Measurements from ENCODE around the gene CENPK. TPM values are rescaled to one million over a fixed set of nuclear protein-coding genes. Genes with fewer than 3 reads are reported as not detected.

The CENPK gene
- polyA plus RNA-seq, 1 donor (not counting 4 experiments of a cell fraction or from before 2014, with no cell fraction given), result 15.4 TPM

GRCh38 chr5:65478336-65478735 lies 84.6 kb downstream of the CENPK start:
- Histone ChIP-seq H3K27me3 (ENCODE audit: control insufficient read depth, extremely low read depth, insufficient read depth, low read length) (no peaks in the 10 kb centered on the region), H3K4me3 (ENCODE audit: control insufficient read depth in 2 of 3, extremely low read depth in 1 of 3, insufficient read depth in 2 of 3, low read depth in 1 of 3, low read length in 3 of 3) (peak overlapping the region in 2 of 3 experiments; percentile 0 to 97), H3K27ac (ENCODE audit: control insufficient read depth, insufficient read depth, low read length) (no peak overlapping the region), H3K4me2 (ENCODE audit: control insufficient read depth, extremely low read depth, insufficient read depth, low read depth, low read length) (peak overlapping the region; percentile 87), H2AFZ (ENCODE audit: control insufficient read depth, low read length) (no peak overlapping the region), H3K9me3 (ENCODE audit: control insufficient read depth, low read depth, low read length) (no peaks in the 10 kb centered on the region), H4K20me1 (ENCODE audit: control insufficient read depth, extremely low read depth, insufficient read depth, low read length) (no peaks in the 10 kb centered on the region), H3K9ac (ENCODE audit: control insufficient read depth, extremely low read depth, insufficient read depth, low read length) (no peak overlapping the region), H3K4me1 (ENCODE audit: control insufficient read depth, extremely low read depth, insufficient read depth, low read length) (peaks cover 10% of the 10 kb centered on the region), H3K9me1 (ENCODE audit: control insufficient read depth, extremely low read depth, insufficient read depth, low read length) (no peaks in the 10 kb centered on the region), H3K79me2 (ENCODE audit: control insufficient read depth, insufficient read depth, low read length) (peaks cover 59% of the 10 kb centered on the region), H3K36me3 (ENCODE audit: control insufficient read depth in 2 of 2, extremely low read depth in 1 of 2, insufficient read depth in 2 of 2, low read length in 2 of 2) (no peaks in the 10 kb centered on the region)
- no peak for FAIRE-seq
- dilution Hi-C loops (cut with MboI; ENCODE audit: extremely low pct_ligation_motif_present, low sequenced_read_pairs), result no loop called here
- TF ChIP-seq CTCF (optimal IDR thresholded peaks at IDR 0.05 in 1 of 3, IDR thresholded peaks at IDR 0.05 in 1 of 3, conservative IDR thresholded peaks at IDR 0.05 in 1 of 3; ENCODE audit: extremely low read depth in 1 of 3, insufficient read depth in 2 of 3, low read length in 3 of 3), result no peak
- TF ChIP-seq EZH2 (IDR thresholded peaks at IDR 0.05; ENCODE audit: low read length), result no peak
- no peak for DNase-seq (ENCODE audit: low read depth, low spot score)

GRCh38 chr5:65475895-65476294 lies 87.1 kb downstream of the CENPK start:
- H3K27me3 ChIP-seq (ENCODE audit: control insufficient read depth, extremely low read depth, insufficient read depth, low read length), result no peaks in the 10 kb centered on the region
- H3K36me3 ChIP-seq (ENCODE audit: control insufficient read depth in 2 of 2, extremely low read depth in 1 of 2, insufficient read depth in 2 of 2, low read length in 2 of 2), result no peaks in the 10 kb centered on the region
- H3K79me2 ChIP-seq (ENCODE audit: control insufficient read depth, insufficient read depth, low read length), result peaks cover 68% of the 10 kb centered on the region
- no peak overlapping the region for H3K27ac ChIP-seq (ENCODE audit: control insufficient read depth, insufficient read depth, low read length)
- no peaks in the 10 kb centered on the region for H3K9me3 ChIP-seq (ENCODE audit: control insufficient read depth, low read depth, low read length)
- peaks cover 8% of the 10 kb centered on the region for H3K4me1 ChIP-seq (ENCODE audit: control insufficient read depth, extremely low read depth, insufficient read depth, low read length)
- H2AFZ ChIP-seq (ENCODE audit: control insufficient read depth, low read length), result no peak overlapping the region
- H3K9ac ChIP-seq (ENCODE audit: control insufficient read depth, extremely low read depth, insufficient read depth, low read length), result no peak overlapping the region
- DNase-seq (ENCODE audit: low read depth, low spot score) (no peak), FAIRE-seq (peak; percentile 36)
- no peak for TF ChIP-seq CTCF (optimal IDR thresholded peaks at IDR 0.05 in 1 of 3, IDR thresholded peaks at IDR 0.05 in 1 of 3, conservative IDR thresholded peaks at IDR 0.05 in 1 of 3; ENCODE audit: extremely low read depth in 1 of 3, insufficient read depth in 2 of 3, low read length in 3 of 3)
- H3K4me2 ChIP-seq (ENCODE audit: control insufficient read depth, extremely low read depth, insufficient read depth, low read depth, low read length), result no peak overlapping the region
- no peak overlapping the region for H3K4me3 ChIP-seq (ENCODE audit: control insufficient read depth in 2 of 3, extremely low read depth in 1 of 3, insufficient read depth in 2 of 3, low read depth in 1 of 3, low read length in 3 of 3)
- no peaks in the 10 kb centered on the region for H4K20me1 ChIP-seq (ENCODE audit: control insufficient read depth, extremely low read depth, insufficient read depth, low read length)
- H3K9me1 ChIP-seq (ENCODE audit: control insufficient read depth, extremely low read depth, insufficient read depth, low read length), result no peaks in the 10 kb centered on the region
- dilution Hi-C loops (cut with MboI; ENCODE audit: extremely low pct_ligation_motif_present, low sequenced_read_pairs), result no loop called here

Data from keratinocyte (primary cell).